Measurements from ENCODE around the gene ZNF414.

ZNF414 gene

DNA sequence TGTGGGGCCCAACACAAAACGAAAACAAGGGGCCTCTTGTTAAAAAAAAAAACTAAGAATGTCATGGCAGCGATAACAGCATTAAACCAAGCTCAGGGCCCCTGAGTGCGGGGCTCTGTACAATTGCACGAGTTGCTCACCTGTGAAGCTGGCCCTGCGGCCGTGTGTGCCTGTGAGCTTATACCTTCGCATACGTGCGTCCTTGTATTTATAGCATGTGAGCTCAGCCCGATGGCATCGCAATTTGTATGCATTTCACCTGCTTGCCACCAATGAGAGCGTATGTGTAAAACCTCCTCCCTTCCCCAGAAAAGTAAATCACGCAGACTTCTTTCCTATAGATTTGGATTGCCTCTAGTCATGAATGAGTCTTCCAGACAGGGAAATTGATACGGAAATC is 52.1 kb downstream of the ZNF414 start:
- no peak for DNase-seq

- no peak for DNase-seq
These were observed 52.6 kb downstream of the ZNF414 start for GRCh38 chr19:8461376-8461775.

DNA sequence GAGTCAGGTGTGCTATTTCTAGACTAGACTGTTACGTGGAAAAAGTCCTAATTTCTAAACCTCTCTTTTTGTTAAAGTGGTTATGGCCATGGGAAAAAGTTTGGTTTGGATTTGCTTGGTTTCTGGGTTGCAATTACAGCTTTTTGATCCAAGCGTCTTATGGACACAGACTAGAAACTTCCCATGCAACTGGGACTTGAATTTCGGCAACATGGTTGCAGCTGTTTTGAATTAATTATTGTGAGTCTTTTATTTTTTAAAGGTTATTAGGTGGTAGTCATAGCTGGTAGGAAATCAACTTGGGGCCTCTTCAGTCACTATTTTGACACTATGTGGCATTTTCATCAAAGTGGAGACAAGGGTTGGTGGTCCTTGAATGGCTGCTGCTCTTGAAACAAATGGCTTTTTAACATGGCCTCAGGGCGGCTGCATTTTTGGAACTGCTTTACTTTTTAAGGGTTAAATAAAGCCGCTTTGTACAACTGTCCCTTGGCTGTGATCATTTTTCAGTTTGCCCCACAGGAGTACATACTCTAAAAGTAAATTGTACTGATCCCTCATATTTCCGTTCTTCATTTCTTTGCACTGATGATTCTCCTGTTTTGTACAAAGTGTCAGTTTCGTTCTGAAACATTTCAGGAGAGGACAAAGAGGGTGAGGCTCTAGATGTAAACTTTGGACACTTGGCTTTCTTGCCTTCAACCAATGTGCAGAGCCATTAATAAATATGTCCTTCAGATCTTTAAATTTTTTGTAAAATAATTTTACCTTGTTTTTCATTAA is 53.3 kb downstream of the ZNF414 start:
- no peak for DNase-seq
